Neural cell (in vitro differentiated cells): ENCODE data around the gene P3H1.

ENCODE experiments used
- EP300 ChIP-seq: fragments of 450-650 bp; conservative IDR thresholded peaks from 2 replicates; pipeline ENCODE4 v1.6.1; 2014; ENCODE audit warnings: antibody characterized with exemption, mild to moderate bottlenecking, moderate library complexity; ENCODE audit not compliant: poor library complexity, severe bottlenecking
- EZH2 ChIP-seq: fragments of 200-600, 300-800 bp; shearing (Covaris generic), sonication (generic); IDR thresholded peaks from 2 replicates; pipeline ENCODE4 v1.6.1; 2014; ENCODE audit warnings: antibody characterized with exemption, low read length, borderline replicate concordance, mild to moderate bottlenecking; ENCODE audit not compliant: insufficient read depth, poor library complexity, severe bottlenecking
- POLR2AphosphoS5 ChIP-seq: IDR thresholded peaks from 2 replicates; pipeline ENCODE4 v1.6.1; 2012
- RAD21 ChIP-seq: fragments of 450-650 bp; conservative IDR thresholded peaks from 2 replicates; pipeline ENCODE4 v1.6.1; 2014; ENCODE audit warnings: antibody characterized with exemption, mild to moderate bottlenecking, moderate library complexity
- SMC3 ChIP-seq: fragments of 450-650 bp; conservative IDR thresholded peaks from 2 replicates; pipeline ENCODE4 v1.6.1; 2014; ENCODE audit warnings: antibody characterized with exemption, mild to moderate bottlenecking, moderate library complexity; ENCODE audit not compliant: poor library complexity
- TF ChIP-seq, protein P1 (sequence below): fragments of 450-650 bp; IDR thresholded peaks from 2 replicates; pipeline ENCODE4 v1.5.1; 2014; ENCODE audit warnings: antibody characterized with exemption, mild to moderate bottlenecking, moderate library complexity; ENCODE audit not compliant: poor library complexity, severe bottlenecking

GRCh38 chr1:42735477-42736105 lies 31.2 kb downstream of the P3H1 start:
- TF ChIP-seq POLR2AphosphoS5 (no peak), SMC3 (no peak), RAD21 (no peak), EP300 (no peak), EZH2 (no peak)
- TF ChIP-seq, protein P1, sequence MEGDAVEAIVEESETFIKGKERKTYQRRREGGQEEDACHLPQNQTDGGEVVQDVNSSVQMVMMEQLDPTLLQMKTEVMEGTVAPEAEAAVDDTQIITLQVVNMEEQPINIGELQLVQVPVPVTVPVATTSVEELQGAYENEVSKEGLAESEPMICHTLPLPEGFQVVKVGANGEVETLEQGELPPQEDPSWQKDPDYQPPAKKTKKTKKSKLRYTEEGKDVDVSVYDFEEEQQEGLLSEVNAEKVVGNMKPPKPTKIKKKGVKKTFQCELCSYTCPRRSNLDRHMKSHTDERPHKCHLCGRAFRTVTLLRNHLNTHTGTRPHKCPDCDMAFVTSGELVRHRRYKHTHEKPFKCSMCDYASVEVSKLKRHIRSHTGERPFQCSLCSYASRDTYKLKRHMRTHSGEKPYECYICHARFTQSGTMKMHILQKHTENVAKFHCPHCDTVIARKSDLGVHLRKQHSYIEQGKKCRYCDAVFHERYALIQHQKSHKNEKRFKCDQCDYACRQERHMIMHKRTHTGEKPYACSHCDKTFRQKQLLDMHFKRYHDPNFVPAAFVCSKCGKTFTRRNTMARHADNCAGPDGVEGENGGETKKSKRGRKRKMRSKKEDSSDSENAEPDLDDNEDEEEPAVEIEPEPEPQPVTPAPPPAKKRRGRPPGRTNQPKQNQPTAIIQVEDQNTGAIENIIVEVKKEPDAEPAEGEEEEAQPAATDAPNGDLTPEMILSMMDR: no peak
